GM18505 (cell line): ENCODE results near the gene TMEM250.

Source experiments
- ATAC-seq: cut with Tn5 transposase; IDR thresholded peaks from one replicate; pipeline ENCODE4 v1.9.1; 2021; ENCODE audit not compliant: unreplicated experiment
- POLR2A ChIP-seq: IDR thresholded peaks from 4 replicates; pipeline ENCODE4 v1.6.1; 2011; ENCODE audit warnings: borderline replicate concordance; ENCODE audit not compliant: insufficient read depth, insufficient read length; ENCODE audit errors: extremely low read depth

TMEM250 gene

GRCh38 chr9:136131629-136132511, 13.2 kb upstream of the TMEM250 start:
- no peak for ATAC-seq
- no peak for TF ChIP-seq POLR2A

- ATAC-seq: no peak
- TF ChIP-seq POLR2A: no peak
Measured at GRCh38 chr9:136129176-136129575, 10.5 kb upstream of the TMEM250 start.

GRCh38 chr9:136128436-136128835, 9.8 kb upstream of the TMEM250 start:
- ATAC-seq: no peak
- TF ChIP-seq POLR2A: no peak

GRCh38 chr9:136127313-136127712, 8.6 kb upstream of the TMEM250 start:
- ATAC-seq: no peak
- no peak for TF ChIP-seq POLR2A

- ATAC-seq: no peak
- no peak for TF ChIP-seq POLR2A
Measured at GRCh38 chr9:136124976-136125692, 6.5 kb upstream of the TMEM250 start.

GRCh38 chr9:136122425-136123383, 4.0 kb upstream of the TMEM250 start:
- no peak for TF ChIP-seq POLR2A
- ATAC-seq: no peak

- ATAC-seq: no peak
- TF ChIP-seq POLR2A: no peak
Measured at GRCh38 chr9:136121801-136122200, 3.1 kb upstream of the TMEM250 start.

GRCh38 chr9:136120438-136120844, 1.8 kb upstream of the TMEM250 start:
- ATAC-seq: no peak
- TF ChIP-seq POLR2A: no peak

GRCh38 chr9:136119883-136120393, 1.3 kb upstream of the TMEM250 start:
- ATAC-seq: no peak
- TF ChIP-seq POLR2A: no peak

- ATAC-seq: peak; percentile 11
- TF ChIP-seq POLR2A: peak; percentile 82
Measured at GRCh38 chr9:136119061-136119882, 597 bp upstream of the TMEM250 start.

- TF ChIP-seq POLR2A: no peak
- ATAC-seq: peak; percentile 5
Measured at GRCh38 chr9:136117916-136118319, 757 bp downstream of the TMEM250 start.

GRCh38 chr9:136117291-136117915, 1.3 kb downstream of the TMEM250 start:
- TF ChIP-seq POLR2A: peak; percentile 62
- no peak for ATAC-seq

GRCh38 chr9:136116360-136117098, 2.1 kb downstream of the TMEM250 start:
- no peak for ATAC-seq
- TF ChIP-seq POLR2A: no peak
